BJ (cell line): ENCODE results near the gene NR5A1. TPM values are rescaled to one million over a fixed set of nuclear protein-coding genes. Genes with fewer than 3 reads are reported as not detected.

Experiments
- CTCF ChIA-PET: fragments of 350-600 bp; formaldehyde crosslinking; extraction: SDS; loops from one replicate; lab custom pipeline; 2021; ENCODE audit warnings: antibody characterized with exemption, inconsistent platforms; lab: Yijun Ruan, JAX
- POLR2A ChIA-PET: fragments of 300-600 bp; sonication (Branson Sonifier 250); formaldehyde crosslinking; extraction: SDS; loops from one replicate; lab custom pipeline; 2021; ENCODE audit warnings: antibody characterized with exemption; lab: Charles Lee
- DNase-seq: peaks from one replicate; pipeline ENCODE4 v3.0.0-alpha.2; 2011; ENCODE audit warnings: low read depth
- H3K27me3 ChIP-seq: 2 replicates; pipeline ENCODE4 v1.6.0; 2011; ENCODE audit warnings: low read length; ENCODE audit not compliant: control insufficient read depth, insufficient read depth
- H3K36me3 ChIP-seq: 2 replicates; pipeline ENCODE4 v1.5.1; 2011; ENCODE audit warnings: low read length; ENCODE audit not compliant: control insufficient read depth, insufficient read depth
- H3K4me3 ChIP-seq: 2 replicates; pipeline ENCODE4 v1.5.1; 2011; ENCODE audit warnings: low read depth, mild to moderate bottlenecking, control low read depth, low read length
- polyA plus RNA-seq: library from polyadenylated mRNA; depleted of rRNA; stranded (reverse); fragments of >200 nt; gene quantifications from 2 replicates; pipeline ENCODE4 v1.2.3, GENCODE V29; 2011
- TF ChIP-seq, protein P1 (sequence below): IDR thresholded peaks from 2 replicates; pipeline ENCODE4 v1.5.1; 2011; ENCODE audit warnings: low read depth, mild to moderate bottlenecking, control low read depth, inconsistent platforms, low read length, moderate library complexity; ENCODE audit not compliant: insufficient read depth

NR5A1 gene
- polyA plus RNA-seq, 1 experiment: not detected

- Histone ChIP-seq H3K36me3 (no peaks in the 10 kb centered on the region), H3K4me3 (no peak overlapping the region), H3K27me3 (peaks cover 8% of the 10 kb centered on the region)
- DNase-seq: no peak
- CTCF ChIA-PET: interaction anchor here (1.7 kb wide), 1 partner anchor 8 kb away, joined by 4 read pairs; no protein-coding TSS in a partner anchor
- TF ChIP-seq, protein P1, sequence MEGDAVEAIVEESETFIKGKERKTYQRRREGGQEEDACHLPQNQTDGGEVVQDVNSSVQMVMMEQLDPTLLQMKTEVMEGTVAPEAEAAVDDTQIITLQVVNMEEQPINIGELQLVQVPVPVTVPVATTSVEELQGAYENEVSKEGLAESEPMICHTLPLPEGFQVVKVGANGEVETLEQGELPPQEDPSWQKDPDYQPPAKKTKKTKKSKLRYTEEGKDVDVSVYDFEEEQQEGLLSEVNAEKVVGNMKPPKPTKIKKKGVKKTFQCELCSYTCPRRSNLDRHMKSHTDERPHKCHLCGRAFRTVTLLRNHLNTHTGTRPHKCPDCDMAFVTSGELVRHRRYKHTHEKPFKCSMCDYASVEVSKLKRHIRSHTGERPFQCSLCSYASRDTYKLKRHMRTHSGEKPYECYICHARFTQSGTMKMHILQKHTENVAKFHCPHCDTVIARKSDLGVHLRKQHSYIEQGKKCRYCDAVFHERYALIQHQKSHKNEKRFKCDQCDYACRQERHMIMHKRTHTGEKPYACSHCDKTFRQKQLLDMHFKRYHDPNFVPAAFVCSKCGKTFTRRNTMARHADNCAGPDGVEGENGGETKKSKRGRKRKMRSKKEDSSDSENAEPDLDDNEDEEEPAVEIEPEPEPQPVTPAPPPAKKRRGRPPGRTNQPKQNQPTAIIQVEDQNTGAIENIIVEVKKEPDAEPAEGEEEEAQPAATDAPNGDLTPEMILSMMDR: no peak
- POLR2A ChIA-PET: no interaction called here
These were observed 36.5 kb downstream of the NR5A1 start for GRCh38 chr9:124470726-124471125.

DNA sequence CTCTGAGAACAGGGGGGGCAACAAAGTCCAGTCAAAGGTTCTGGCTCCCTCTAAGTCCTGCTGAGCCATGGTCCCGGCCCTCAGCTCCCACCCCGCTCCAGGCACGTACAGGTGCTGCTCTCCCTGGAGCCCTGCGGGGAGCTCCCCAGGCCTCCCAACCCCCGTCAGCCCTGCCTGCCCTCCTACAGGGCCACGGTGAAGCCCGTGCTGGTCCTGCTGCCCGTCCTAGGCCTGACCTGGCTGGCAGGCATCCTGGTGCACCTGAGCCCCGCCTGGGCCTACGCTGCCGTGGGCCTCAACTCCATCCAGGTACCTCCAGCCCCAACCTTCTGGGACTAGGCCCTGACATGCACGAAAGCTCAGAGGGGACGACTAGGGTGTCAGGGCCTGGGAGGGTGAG is 36.9 kb downstream of the NR5A1 start:
- CTCF ChIA-PET: interaction anchor here (1.7 kb wide), 1 partner anchor 8 kb away, joined by 4 read pairs; no protein-coding TSS in a partner anchor
- TF ChIP-seq, protein P1: no peak
- H3K27me3 ChIP-seq: peaks cover 8% of the 10 kb centered on the region
- no peaks in the 10 kb centered on the region for H3K36me3 ChIP-seq
- no peak for DNase-seq
- POLR2A ChIA-PET: no interaction called here
- H3K4me3 ChIP-seq: no peak overlapping the region

DNA sequence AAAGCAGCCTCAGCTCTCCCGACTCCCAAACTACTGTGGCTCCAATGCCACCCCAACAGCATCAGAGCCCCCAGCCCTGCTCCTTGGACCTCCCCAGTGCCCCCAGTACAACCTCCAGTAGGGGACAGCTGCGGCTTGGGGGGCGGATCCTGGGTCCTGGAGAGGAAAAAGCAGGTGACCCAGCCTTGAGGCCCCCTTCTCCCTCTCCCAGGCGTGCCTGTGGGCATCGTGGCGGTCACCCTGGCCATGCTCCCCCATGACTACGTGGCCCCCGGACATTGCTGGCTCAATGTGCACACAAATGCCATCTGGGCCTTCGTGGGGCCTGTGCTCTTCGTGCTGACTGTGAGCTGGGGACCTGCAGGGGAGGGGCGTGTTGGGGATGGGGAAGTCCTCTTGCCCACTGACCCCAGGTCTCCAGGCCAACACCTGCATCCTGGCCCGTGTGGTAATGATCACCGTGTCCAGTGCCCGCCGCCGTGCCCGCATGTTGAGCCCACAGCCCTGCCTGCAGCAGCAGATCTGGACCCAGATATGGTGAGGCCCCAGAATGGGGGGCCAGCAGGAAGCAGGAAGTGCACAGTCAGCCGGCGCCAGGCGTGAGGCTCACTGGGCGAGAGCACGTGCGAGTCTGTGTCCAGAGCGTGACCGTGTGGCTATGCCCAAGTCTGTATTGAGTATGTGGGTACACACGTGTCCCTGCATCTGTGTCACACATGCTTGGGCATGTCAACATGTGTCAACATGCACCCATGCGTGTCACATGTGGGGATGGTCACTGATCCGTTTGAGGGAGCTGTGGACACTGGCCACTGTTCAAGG is 38.0 kb downstream of the NR5A1 start:
- Histone ChIP-seq H3K4me3 (no peak overlapping the region), H3K27me3 (peaks cover 6% of the 10 kb centered on the region), H3K36me3 (no peaks in the 10 kb centered on the region)
- TF ChIP-seq, protein P1: no peak
- POLR2A ChIA-PET: no interaction called here
- DNase-seq: no peak
- CTCF ChIA-PET: no interaction called here

- H3K36me3 ChIP-seq: no peaks in the 10 kb centered on the region
- ChIA-PET POLR2A (no interaction called here), CTCF (no interaction called here)
- DNase-seq: no peak
- no peak overlapping the region for H3K4me3 ChIP-seq
- TF ChIP-seq, protein P1: no peak
- H3K27me3 ChIP-seq: peaks cover 5% of the 10 kb centered on the region
These were observed 39.0 kb downstream of the NR5A1 start for GRCh38 chr9:124468061-124468740.

- ChIA-PET POLR2A (no interaction called here), CTCF (no interaction called here)
- Histone ChIP-seq H3K27me3 (peaks cover 5% of the 10 kb centered on the region), H3K36me3 (no peaks in the 10 kb centered on the region), H3K4me3 (no peak overlapping the region)
- no peak for DNase-seq
- TF ChIP-seq, protein P1: no peak
These were observed 39.7 kb downstream of the NR5A1 start for GRCh38 chr9:124467410-124468060.
